Astrocyte (in vitro differentiated cells and primary cell): ENCODE results near the gene HDC.

ENCODE experiments used
- CTCF ChIP-seq: IDR thresholded peaks from 2 replicates; pipeline ENCODE4 v1.5.1; 2011; ENCODE audit warnings: low read depth, mild to moderate bottlenecking, inconsistent platforms, low read length, moderate library complexity; ENCODE audit not compliant: insufficient read depth
- EZH2 ChIP-seq: IDR thresholded peaks from 2 replicates; pipeline ENCODE4 v1.6.1; 2012; ENCODE audit warnings: mild to moderate bottlenecking, low read length, inconsistent platforms; ENCODE audit not compliant: insufficient read depth

GRCh38 chr15:50267577-50267976, 2.1 kb upstream of the HDC start:
- TF ChIP-seq EZH2 = no peak
- TF ChIP-seq CTCF = no peak
